NCI-H1694 (cell line): ENCODE results near the gene PAFAH1B2.
"Not testable (repeated sequence)": the region's sequence is repeated elsewhere in the genome, so short reads cannot be mapped to it uniquely, and the experiment has no call there.

ENCODE experiments used
- DNase-seq: peaks from one replicate; lab custom pipeline; 2025; lab: John Stamatoyannopoulos, UW

PAFAH1B2 gene

GRCh38 chr11:117202386-117203068, 58.4 kb downstream of the PAFAH1B2 start:
- no peak for DNase-seq

- no peak for DNase-seq
Observed at GRCh38 chr11:117203069-117203407, 59.0 kb downstream of the PAFAH1B2 start.

- no peak for DNase-seq
Observed at GRCh38 chr11:117204283-117205080, 60.4 kb downstream of the PAFAH1B2 start.

GRCh38 chr11:117205211-117205818, 61.2 kb downstream of the PAFAH1B2 start:
- DNase-seq: no peak

GRCh38 chr11:117206111-117206510, 62.0 kb downstream of the PAFAH1B2 start:
- not testable (repeated sequence) for DNase-seq

GRCh38 chr11:117206859-117207258, 62.8 kb downstream of the PAFAH1B2 start:
- DNase-seq: not testable (repeated sequence)

GRCh38 chr11:117207481-117207880, 63.4 kb downstream of the PAFAH1B2 start:
- not testable (repeated sequence) for DNase-seq

GRCh38 chr11:117208710-117209109, 64.6 kb downstream of the PAFAH1B2 start:
- not testable (repeated sequence) for DNase-seq

GRCh38 chr11:117209351-117210125, 65.5 kb downstream of the PAFAH1B2 start:
- not testable (repeated sequence) for DNase-seq

- no peak for DNase-seq
Observed at GRCh38 chr11:117210620-117211019, 66.5 kb downstream of the PAFAH1B2 start.

- DNase-seq: no peak
Observed at GRCh38 chr11:117212697-117213355, 68.7 kb downstream of the PAFAH1B2 start.

GRCh38 chr11:117214404-117215110, 70.5 kb downstream of the PAFAH1B2 start:
- no peak for DNase-seq

- no peak for DNase-seq
Observed at GRCh38 chr11:117217141-117218084, 73.3 kb downstream of the PAFAH1B2 start.

GRCh38 chr11:117218133-117218915, 74.2 kb downstream of the PAFAH1B2 start:
- DNase-seq: no peak

- DNase-seq: no peak
Observed at GRCh38 chr11:117219001-117219400, 74.9 kb downstream of the PAFAH1B2 start.

GRCh38 chr11:117219455-117219854, 75.4 kb downstream of the PAFAH1B2 start:
- DNase-seq: no peak

GRCh38 chr11:117219995-117220394, 75.9 kb downstream of the PAFAH1B2 start:
- DNase-seq: no peak

- no peak for DNase-seq
Observed at GRCh38 chr11:117220568-117220967, 76.5 kb downstream of the PAFAH1B2 start.
